Aorta (tissue), 5 donors: ENCODE measurements around the gene SLCO4A1. TPM values are rescaled to one million over a fixed set of nuclear protein-coding genes. Genes with fewer than 3 reads are reported as not detected.

Source experiments
- ATAC-seq: fragments of 200-7000 bp; cut with Tn5 transposase; one replicate; pipeline ENCODE4 v1.9.1; 2022; ENCODE audit warnings: moderate library complexity; ENCODE audit not compliant: low FRiP score
- DNase-seq, 2 donors: peaks; one replicate each; pipeline ENCODE4 v3.0.0-alpha.2; 2020
- H3K27ac ChIP-seq, 2 donors: one replicate each; pipeline ENCODE4 v1.5.1; 2013; ENCODE audit warnings: low read length in 2 of 2, mild to moderate bottlenecking in 2 of 2, moderate library complexity in 2 of 2, control low read depth in 1 of 2, inconsistent platforms in 1 of 2, low read depth in 1 of 2
- H3K27me3 ChIP-seq, 2 donors: one replicate each; pipeline ENCODE4 v1.6.1; 2013; ENCODE audit warnings: control low read depth in 1 of 2, low read length in 1 of 2, mild to moderate bottlenecking in 1 of 2, moderate library complexity in 1 of 2; ENCODE audit not compliant: insufficient read depth in 2 of 2, control insufficient read depth in 1 of 2
- H3K36me3 ChIP-seq, 2 donors: one replicate each; pipeline ENCODE4 v1.6.1; 2013; ENCODE audit warnings: control low read depth in 1 of 2, low read length in 1 of 2, mild to moderate bottlenecking in 1 of 2; ENCODE audit not compliant: insufficient read depth in 2 of 2, control insufficient read depth in 1 of 2
- H3K4me1 ChIP-seq, 2 donors: one replicate each; pipeline ENCODE4 v1.6.1; 2013; ENCODE audit warnings: low read length in 2 of 2, control low read depth in 1 of 2, mild to moderate bottlenecking in 1 of 2, moderate library complexity in 1 of 2; ENCODE audit not compliant: insufficient read depth in 2 of 2, control insufficient read depth in 1 of 2
- H3K4me3 ChIP-seq, 2 donors: one replicate each; pipeline ENCODE4 v1.5.1; 2013; ENCODE audit warnings: low read length in 2 of 2, control low read depth in 1 of 2, mild to moderate bottlenecking in 1 of 2
- H3K9me3 ChIP-seq: one replicate; pipeline ENCODE4 v1.6.1; 2013; ENCODE audit warnings: mild to moderate bottlenecking, low read length; ENCODE audit not compliant: control insufficient read depth
- WGBS, 2 donors: extraction: QIAGEN DNeasy Blood & Tissue Kit; methylation state at CpG; one replicate each; pipeline ENCODE4 v1.1.7; 2013; 5-methylcytosine and 5-hydroxymethylcytosine counted together
- intact Hi-C, 2 donors: fragments of 100-400 bp; cut with DNase I; formaldehyde crosslinking; loops; one replicate each; pipeline versions ENCODE4 v1.14.2 to v1.15.0; 2022
- polyA plus RNA-seq, 2 donors: library from polyadenylated mRNA; stranded (reverse); fragments of 200-250 nt; gene quantifications; one replicate each; pipeline ENCODE4 v1.2.3, GENCODE V29; 2013
- total RNA-seq, 2 donors: library from RNA; stranded (reverse); fragmentation: NEBNext Ultra II Directional; extraction: Animal tissue kit (Norgen Biotek cat#: 25700); gene quantifications; one replicate each; pipeline ENCODE4 v1.2.1, GENCODE V29; 2021
- donor health status: healthy with polysubstance abuse.
- donor health status: Bipolar disorder and iron deficiency.
- donor health status: DM: no; HTN: no; CAD: no.
- donor health status: DM: no; HTN: no; CAD: no.
- donor health status: DM: yes; HTN: yes; CAD: no.

Gene SLCO4A1
- total and polyA plus RNA-seq, 4 donors: 1.0 to 14.6 (median 9.0) TPM

DNA sequence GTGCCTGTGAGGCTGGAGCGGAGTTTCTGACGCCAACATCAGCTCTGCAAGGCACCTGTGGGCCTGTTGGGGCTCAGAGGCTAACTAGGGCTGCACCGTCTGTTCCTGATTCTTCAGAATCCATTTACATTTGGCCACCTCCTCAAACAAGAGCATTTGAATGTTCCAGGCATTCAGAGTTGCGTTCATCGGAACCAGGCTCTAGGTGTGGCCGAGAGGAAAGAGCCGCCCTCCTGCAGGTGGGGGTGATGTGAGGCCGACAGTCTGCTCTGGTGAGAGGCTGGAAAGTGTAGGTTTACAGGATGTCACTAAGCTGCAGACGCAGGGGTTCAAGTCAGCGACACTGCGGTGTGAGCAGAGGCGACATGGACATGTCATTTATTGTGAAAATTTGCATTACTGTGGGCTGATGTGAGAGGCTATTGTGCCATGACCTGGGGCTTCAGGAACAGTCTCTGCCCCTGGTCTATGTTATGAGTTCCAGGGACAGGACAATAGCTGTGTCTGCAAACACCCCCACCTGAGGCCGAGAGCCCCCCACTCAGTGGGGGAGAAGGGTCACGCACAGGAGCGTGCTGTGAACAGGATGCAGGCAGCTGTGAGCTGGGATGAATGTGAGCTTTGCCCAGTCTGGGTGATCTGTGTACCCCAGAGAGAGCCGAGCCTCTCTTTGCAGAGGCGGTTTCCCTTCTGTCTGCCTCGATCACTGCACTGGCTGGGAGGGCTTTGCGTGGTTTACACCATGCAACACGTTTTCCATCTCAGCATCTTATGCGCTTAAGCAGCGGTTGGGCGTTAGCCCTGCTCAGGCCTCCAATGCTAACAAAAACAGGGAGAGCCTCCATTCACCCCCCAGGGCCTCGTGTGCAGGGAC is 21.1 kb downstream of the SLCO4A1 start:
- Histone ChIP-seq H3K9me3 (no peaks in the 10 kb centered on the region), H3K27ac (no peak overlapping the region), H3K4me3 (no peak overlapping the region), H3K27me3 (no peaks in the 10 kb centered on the region), H3K36me3 (no peaks in the 10 kb centered on the region), H3K4me1 (no peaks in the 10 kb centered on the region)
- no peak for DNase-seq
- WGBS, 2 donors: 87 to 89% methylated on average over 24 of the region's 24 CpGs
- no peak for ATAC-seq
- intact Hi-C loops: loop anchor here in 1 of 2 donors (10.0 kb wide), 1 partner anchor 341 kb away; the partner anchor contains the start of gene BHLHE23

DNA sequence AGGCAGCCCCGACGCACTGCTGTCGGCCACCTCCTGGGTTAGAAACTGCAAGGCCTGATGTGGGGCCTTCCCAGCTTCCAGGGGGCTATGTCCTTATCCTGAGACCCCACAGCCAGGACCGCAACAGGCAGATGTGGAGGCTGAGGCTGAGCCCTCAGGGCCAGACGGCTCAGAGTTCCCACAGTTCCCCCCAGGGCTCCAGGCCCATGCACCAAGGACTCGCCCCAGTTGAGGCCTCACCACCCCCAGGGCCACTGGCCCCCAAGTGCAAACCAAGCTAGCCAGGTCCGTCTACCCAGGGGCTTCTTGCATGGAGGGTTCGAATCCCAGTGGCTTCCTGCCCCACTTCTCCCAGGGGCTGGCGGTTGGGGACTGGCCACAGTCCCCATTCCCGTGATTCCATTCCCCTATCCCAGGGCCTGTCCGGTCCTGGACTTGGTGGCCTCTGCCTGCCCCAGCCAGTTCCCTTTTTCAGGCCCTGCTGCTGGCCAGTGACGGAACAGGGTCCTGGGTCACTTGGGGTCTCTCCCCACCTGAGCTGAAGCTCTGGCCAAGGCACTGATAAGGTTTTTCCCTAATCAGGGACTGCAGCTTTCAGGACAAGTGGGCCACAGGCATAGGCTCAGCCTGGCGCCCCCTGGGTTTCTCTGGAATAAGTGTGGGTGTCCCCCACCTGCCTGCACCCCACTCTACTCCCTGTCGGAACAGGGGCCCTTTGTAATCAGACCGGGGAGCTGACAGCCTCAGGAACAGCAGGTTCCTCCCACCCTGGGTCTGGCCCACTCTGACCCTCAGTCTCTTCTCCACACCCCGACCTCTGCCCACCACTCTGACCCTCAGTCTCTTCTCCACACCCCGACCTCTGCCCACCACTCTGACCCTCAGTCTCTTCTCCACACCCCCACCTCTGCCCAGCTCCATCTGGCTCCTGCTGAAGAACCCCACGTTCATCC is 22.0 kb downstream of the SLCO4A1 start:
- H3K4me3 ChIP-seq: no peak overlapping the region
- DNase-seq: no peak
- no peak for ATAC-seq
- no peak overlapping the region for H3K27ac ChIP-seq
- WGBS, 2 donors: 92 to 95% methylated on average over 18 of the region's 18 CpGs
- no peaks in the 10 kb centered on the region for H3K27me3 ChIP-seq
- H3K4me1 ChIP-seq: no peaks in the 10 kb centered on the region
- H3K9me3 ChIP-seq: no peaks in the 10 kb centered on the region
- intact Hi-C loops: loop anchor here in 1 of 2 donors (10.0 kb wide), 1 partner anchor 341 kb away; the partner anchor contains the start of gene BHLHE23
- H3K36me3 ChIP-seq: no peaks in the 10 kb centered on the region

DNA sequence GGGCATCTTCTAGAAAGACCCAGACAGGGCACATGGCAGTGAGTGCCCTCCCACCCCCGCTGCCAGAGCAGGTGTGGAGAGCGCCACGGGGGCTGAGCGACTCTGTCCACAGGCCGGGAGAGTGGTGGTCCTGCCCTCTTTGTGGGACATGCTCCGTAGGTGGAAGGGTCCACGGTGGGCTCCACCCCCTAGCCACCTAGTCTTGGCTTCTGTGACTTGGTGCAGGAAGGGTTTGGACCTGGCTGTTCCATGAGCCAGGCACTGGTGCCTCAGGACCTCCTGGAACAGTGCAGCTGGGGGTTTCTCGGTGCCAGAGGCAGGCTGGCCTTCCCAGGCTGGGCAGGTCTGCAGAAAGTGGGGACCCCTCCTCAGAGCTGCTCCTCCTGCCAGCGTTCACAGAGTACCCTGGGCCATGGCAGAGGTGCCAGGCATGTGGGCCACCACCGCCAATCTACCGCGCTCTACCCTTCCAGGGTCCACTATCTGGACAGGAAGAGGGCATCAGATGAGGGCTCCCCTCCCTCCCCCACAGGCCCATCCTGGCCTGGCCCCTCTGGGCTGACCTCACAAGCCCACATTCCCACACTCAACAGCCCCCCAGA is 23.0 kb downstream of the SLCO4A1 start:
- H3K36me3 ChIP-seq: no peaks in the 10 kb centered on the region

DNA sequence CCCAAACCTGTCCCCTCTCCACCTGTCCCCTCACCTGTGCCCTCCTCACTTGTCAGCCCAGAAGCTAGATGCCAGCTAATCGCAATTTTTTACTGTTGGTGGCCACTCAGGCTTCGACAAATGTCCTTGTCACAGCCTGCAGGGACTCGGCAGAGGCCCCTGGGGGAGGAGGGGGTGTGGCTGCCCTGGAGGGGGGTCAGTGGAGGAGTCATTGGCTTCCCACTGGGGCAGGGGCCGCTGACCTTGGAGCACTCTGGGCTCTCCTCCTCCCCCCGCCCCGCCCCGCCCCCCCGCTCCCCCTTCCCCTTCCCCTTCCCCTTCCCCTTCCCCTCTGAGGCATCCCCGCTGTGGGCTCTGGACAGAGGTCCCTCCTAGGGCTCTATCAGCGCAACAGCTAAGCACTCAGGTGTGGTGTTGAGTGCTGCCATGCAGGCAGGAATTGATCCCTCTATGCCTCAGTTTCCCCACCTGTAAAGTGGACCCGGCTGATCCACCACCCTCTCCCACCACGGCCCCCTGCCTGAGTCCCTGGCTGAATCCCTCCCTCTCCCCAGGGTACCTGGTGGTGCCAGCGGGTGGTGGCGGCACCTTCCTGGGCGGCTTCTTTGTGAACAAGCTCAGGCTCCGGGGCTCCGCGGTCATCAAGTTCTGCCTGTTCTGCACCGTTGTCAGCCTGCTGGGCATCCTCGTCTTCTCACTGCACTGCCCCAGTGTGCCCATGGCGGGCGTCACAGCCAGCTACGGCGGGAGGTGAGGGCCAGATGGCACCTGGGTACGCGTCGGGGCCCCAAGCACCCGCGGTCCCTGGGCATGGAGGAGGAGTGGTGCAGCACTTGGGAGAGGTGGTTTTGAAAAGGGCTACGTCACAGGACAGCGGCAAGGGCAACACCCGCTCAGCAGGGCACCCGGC is 23.8 kb downstream of the SLCO4A1 start:
- H3K4me1 ChIP-seq: no peaks in the 10 kb centered on the region
- intact Hi-C loops: loop anchor here (1.0 to 10.0 kb wide), 4 partner anchors 126 to 339 kb away; partner anchors contain the start of gene BHLHE23 (in 1 of the 2)
- H3K4me3 ChIP-seq: no peak overlapping the region
- no peak overlapping the region for H3K27ac ChIP-seq
- ATAC-seq (no peak), DNase-seq (no peak)
- no peaks in the 10 kb centered on the region for H3K27me3 ChIP-seq
- WGBS, 2 donors: 77 to 84% methylated on average over 26 to 31 of the region's 33 CpGs
- H3K36me3 ChIP-seq: no peaks in the 10 kb centered on the region
- H3K9me3 ChIP-seq: no peaks in the 10 kb centered on the region

More for the DNA sequence above, 23.0 kb downstream of the SLCO4A1 start:
- no peaks in the 10 kb centered on the region for H3K4me1 ChIP-seq
- DNase-seq (no peak), ATAC-seq (no peak)
- intact Hi-C loops: loop anchor here (5.0 to 10.0 kb wide), 3 partner anchors 127 to 340 kb away; partner anchors contain the start of gene BHLHE23 (in 1 of the 2)
- 88 to 91% methylated on average over 9 to 12 of the region's 12 CpGs for WGBS, 2 donors
- H3K27ac ChIP-seq: no peak overlapping the region
- H3K4me3 ChIP-seq: no peak overlapping the region
- H3K27me3 ChIP-seq: no peaks in the 10 kb centered on the region
- H3K9me3 ChIP-seq: no peaks in the 10 kb centered on the region

DNA sequence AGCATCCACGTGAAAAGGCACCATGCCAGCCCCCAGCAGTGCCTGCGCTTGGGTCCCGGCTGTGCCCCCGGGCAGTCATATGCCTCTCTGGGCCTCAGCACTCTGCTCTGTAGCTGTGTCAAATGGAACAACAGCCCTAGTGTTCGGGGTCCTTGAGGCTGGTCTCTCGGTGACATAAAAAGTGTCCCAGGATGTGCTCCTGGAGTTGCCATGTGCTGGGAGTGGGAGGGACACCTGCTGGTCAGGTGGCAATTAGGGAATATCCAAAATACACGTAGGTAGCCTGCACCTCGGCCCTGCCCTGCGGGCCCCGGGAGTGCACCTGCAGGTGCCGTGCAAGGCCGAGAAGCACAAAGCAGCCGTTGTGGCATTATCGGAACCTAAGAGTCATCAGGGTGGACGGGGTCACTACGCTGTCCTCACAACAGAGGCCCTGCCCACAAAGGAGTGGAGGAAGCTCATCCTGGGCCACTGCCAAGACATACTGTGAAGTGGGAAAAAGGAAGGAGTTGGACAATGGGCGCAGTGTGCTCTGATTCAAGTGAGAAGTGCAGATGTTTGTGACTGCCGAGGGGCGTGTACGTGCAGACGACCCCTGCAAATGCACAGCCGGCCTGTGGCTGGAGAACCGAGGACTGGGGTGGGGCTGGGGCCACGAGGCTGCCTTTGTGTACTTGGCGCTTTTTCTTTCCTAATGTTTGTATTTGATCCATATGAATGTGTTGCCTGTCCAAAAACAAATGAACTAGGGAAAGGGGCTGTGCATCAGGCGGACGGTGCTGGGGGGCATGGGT is 24.6 kb downstream of the SLCO4A1 start:
- intact Hi-C loops: loop anchor here (1.0 to 10.0 kb wide), 4 partner anchors 125 to 338 kb away; partner anchors contain the start of gene BHLHE23 (in 1 of the 2)
- no peak overlapping the region for H3K4me3 ChIP-seq
- WGBS, 2 donors: 81 to 84% methylated on average over 27 of the region's 27 CpGs
- no peaks in the 10 kb centered on the region for H3K9me3 ChIP-seq
- ATAC-seq: no peak
- no peaks in the 10 kb centered on the region for H3K36me3 ChIP-seq
- no peaks in the 10 kb centered on the region for H3K4me1 ChIP-seq
- no peak overlapping the region for H3K27ac ChIP-seq
- H3K27me3 ChIP-seq: no peaks in the 10 kb centered on the region
- DNase-seq: peak in 1 of 2 donors; percentile 87

DNA sequence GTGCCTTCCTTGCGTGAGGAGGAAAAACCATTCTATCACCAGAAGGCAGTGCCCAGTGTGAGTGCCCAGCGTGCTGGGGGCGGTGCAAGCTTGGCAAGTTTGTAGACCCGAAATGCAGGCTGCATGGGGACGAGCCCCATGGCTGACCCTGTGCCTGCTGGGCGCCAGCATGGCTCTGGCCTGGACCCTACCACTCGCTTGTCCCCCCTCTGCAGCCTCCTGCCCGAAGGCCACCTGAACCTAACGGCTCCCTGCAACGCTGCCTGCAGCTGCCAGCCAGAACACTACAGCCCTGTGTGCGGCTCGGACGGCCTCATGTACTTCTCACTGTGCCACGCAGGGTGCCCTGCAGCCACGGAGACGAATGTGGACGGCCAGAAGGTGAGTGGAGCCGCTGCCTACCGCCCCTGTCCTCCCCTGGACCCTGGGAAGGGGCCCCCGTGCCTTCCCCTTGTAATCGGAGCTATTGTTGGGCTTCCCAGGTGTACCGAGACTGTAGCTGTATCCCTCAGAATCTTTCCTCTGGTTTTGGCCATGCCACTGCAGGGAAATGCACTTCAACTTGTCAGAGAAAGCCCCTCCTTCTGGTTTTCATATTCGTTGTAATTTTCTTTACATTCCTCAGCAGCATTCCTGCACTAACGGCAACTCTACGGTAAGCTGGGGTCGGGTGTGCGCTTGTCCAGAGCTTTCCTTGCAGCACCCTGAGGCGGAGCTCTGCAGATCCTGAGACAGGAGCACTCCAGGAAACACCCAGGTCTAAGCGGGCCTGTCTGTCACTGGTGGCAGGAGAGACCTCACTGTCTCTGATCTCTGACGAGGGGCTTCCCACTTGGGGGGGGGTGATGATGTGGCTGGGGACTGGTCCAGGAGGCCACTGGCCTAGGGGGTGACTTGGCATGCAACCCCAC is 25.5 kb downstream of the SLCO4A1 start:
- intact Hi-C loops: loop anchor here (2.0 to 10.0 kb wide), 4 partner anchors 123 to 337 kb away; partner anchors contain the start of gene BHLHE23 (in 1 of the 2)
- WGBS, 2 donors: 69 to 72% methylated on average over 30 of the region's 30 CpGs
- no peaks in the 10 kb centered on the region for H3K4me1 ChIP-seq

More for the DNA sequence above, 25.5 kb downstream of the SLCO4A1 start:
- Histone ChIP-seq H3K9me3 (no peaks in the 10 kb centered on the region), H3K4me3 (no peak overlapping the region), H3K36me3 (no peaks in the 10 kb centered on the region), H3K27ac (no peak overlapping the region), H3K27me3 (no peaks in the 10 kb centered on the region)
- no peak for DNase-seq
- no peak for ATAC-seq
